Fibroblast of upper back skin (primary cell): ENCODE results near the gene RIPPLY1.
"Not testable (repeated sequence)": the region's sequence is repeated elsewhere in the genome, so short reads cannot be mapped to it uniquely, and the experiment has no call there.

Experiments used
- DNase-seq: peaks from one replicate; pipeline ENCODE4 v3.0.0-alpha.2; 2013

The RIPPLY1 gene

DNA sequence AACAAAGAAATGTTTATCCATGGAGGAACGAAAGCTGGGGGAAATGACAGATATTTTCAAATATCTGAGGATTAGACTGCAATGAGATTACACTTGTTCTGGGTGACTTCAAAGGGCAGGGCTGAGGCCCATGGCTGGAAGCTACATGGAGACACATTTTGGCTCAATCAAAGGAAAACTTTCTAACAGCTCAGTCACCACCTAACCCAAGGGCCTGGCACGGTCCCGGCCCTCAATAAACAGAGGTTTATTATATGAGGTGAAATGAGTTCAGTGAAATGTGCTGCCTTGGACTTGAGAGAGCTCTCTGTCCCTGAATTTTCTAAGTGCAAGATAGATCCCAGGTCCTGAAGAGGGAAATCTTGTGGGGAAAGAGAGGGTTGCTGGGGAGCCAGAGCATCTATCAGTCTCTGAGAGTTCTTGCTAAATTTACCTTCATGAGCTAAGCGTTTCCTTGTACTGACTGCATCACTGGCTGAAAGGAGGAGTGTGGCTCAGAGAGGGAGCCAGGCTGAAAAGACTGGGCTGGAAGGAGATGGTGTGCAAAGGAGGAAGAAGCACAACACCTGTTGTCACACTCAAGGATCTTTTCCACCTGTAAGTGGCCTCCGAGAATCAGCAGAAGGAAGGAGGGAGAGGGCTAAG lies 2.0 kb upstream of the RIPPLY1 start:
- DNase-seq: no peak

DNA sequence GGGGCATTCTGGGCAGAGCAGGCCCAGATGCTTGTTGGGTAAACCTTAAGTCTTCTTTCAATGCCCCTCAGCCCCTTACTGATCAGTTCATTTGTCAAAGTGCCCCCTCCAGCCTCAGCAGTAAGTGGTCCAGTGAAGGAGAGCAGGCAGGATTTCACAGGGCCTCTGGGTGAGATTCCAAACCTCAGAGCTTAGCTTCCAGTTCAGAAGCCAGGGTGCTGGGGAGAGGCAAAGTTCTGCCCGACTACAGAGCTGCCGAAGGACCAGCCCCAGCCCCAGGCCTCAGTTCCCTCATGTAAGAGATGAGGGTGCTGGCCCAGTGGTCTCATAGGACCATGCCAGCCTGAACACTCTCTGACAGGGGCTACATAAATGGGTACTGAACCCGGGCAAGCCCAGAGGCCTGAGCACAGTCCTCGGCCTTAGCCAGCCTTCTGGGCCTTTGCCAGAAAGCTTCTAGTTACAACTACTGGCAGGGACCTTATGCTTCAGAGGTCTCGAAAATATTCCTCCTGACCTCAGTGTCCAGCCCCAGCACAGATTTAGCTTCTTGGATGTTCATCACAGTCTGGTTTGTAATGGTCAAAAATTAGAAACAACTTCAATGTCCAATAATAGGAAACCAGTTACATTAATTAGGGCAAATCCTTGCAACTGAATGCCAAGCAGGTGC lies 851 bp upstream of the RIPPLY1 start:
- no peak for DNase-seq

DNA sequence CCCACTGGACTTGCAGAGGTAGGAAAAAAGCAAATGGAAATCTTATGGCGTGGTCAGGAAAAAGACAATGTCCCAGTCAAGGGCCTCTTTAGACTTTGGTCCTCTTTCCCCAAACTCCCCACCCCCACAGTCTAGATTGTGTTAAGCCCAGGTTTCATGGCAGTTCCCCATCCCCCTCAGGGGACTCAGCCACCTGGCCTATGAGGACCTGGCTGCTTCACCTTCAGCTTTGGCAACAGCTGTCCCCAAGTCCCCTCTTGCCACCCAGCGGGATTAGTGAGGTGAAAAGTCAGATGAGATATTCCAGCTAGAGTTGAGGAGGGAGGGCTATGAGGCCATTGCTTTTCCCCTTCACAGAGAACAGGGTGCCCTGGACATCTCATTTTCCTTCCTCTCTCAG lies 457 bp downstream of the RIPPLY1 start:
- no peak for DNase-seq

DNA sequence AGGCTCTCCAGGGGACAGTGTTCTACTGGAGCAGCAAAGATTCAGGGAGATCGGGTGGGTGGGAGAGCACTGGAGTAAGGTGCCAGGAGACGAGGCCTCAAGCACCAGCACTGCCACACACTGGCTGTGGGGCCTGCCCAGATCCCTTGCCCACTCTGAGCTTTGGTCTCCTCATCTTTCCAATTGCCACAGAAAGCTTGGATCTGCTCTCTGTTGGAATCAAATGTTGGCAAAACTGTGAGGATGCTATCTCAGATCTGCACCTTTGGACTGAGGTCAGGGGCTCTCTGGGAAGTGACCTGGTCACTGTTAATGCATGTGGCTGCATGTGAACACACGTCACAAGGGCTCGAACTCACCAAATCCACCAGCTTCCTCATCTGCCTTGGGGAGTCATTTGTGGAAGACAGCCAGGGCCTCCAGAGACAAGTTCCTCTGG lies 1.3 kb downstream of the RIPPLY1 start:
- DNase-seq: no peak

DNA sequence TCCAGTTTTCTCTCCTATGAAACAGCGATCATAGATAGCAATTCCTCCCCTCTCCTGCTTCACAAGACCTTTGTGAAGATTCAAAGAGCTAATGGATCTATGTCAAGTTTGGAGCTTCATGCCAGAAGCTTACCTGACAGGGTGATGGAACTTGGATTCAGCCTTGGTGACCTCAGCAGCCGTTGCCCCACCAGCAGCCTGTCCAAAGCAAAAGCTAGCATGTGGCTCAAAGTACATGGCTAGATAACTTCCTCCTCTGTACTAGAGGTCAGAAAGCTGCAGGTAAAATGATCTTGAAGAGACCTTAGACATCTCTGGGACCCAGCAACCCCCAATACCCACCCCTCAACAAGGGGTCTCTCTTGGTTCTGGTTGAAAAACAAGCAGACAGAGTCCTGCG lies 1.8 kb downstream of the RIPPLY1 start:
- DNase-seq: no peak

DNA sequence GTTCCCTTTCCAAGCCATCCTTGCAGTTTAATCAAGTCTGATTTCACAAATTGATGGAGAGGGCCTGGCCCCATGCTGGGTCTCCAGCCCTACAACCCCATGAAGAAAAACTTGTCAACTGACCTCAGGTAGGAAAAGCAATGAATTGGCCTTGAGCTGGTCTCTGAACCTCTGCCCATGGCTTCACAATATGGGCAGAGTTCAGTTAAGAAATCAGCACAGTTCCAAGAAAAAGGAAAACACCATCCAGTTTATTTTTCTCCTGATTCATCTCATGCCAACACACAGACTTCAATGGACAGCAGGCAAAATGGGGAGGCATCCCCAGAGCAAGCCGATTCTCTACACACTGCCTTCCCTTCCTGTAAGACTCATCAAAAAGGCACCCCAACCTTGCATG lies 3.3 kb downstream of the RIPPLY1 start:
- DNase-seq: no peak

DNA sequence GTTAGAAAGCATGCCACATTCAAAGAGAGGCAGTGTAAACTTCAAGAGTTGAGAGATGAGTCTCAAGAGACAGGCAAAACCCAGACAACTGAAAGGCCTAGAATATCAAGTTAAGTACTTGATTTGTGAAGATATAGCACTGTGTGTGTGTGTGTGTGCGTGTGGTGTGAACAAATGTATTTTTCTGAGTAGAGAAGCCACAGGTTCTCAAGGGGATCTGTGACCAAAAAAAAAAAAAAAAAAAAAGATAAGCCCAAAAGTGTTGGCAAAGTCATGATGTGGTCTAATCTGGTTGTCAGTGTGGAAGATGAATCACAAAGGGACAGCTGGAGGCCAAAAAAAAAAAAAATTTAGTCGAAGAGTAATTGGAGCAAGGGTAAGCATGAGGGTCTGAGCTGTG lies 3.9 kb downstream of the RIPPLY1 start:
- no peak for DNase-seq

DNA sequence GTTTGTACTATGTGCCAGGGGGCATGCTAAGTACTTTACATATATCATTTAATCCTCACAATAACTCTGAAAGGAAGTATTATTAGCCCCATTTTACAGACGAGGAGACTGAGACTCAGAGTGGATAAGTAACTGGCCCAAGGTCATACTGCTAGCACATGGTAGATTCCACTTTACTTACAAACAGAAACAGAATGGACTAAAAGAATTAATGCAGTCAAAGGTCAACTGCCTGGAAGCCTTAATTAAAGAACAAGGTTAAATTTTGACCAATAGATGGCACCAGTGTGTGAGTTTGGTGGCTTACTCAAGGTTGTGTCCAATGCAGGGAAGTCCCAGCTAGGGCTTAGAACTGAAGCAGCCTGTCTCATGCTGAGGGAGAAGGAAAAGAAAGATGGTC lies 4.7 kb downstream of the RIPPLY1 start:
- DNase-seq: peak; percentile 46

DNA sequence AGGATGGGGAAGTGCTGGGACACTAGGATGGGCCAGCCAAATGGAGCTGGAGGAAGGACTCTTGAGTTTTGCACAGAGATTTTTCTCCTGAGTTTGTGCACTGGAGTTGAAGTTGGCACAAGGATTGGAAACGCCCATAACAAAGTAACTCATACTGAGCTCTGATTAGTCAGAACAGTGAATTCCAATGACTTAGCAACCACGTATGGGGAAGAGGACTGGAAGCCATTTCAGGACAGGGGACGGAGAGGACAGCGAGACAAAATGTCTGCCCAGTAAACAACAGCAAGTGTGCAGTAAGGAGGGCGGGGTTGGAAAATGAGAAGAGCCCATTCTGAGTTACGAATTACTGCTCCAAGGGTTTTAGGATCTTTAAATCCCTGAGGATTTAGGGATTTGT lies 5.9 kb downstream of the RIPPLY1 start:
- peak; percentile 40 for DNase-seq

DNA sequence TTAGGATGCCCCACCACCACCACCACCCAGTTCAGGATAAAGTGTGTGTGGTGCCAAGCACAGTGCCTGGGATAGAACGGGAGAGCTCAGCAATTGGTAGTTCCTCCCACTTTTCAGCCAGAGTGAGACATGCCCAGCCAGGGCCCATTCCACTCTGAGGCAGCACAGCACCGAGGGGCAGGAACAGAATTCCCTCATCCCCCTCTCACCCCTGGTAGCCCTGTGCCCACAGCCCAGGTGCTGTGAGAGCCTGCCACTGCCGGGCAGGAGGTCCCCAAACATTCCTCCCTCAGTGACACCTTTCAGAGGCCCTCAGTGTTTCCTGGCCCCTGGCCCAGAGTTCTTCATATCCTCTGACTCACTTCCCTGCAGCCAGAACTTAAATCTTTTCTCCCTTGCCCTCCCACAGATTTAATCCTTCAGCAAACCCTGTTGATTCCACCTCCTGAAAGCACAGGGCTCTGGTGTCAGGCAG lies 8.1 kb downstream of the RIPPLY1 start:
- DNase-seq: peak; percentile 75

DNA sequence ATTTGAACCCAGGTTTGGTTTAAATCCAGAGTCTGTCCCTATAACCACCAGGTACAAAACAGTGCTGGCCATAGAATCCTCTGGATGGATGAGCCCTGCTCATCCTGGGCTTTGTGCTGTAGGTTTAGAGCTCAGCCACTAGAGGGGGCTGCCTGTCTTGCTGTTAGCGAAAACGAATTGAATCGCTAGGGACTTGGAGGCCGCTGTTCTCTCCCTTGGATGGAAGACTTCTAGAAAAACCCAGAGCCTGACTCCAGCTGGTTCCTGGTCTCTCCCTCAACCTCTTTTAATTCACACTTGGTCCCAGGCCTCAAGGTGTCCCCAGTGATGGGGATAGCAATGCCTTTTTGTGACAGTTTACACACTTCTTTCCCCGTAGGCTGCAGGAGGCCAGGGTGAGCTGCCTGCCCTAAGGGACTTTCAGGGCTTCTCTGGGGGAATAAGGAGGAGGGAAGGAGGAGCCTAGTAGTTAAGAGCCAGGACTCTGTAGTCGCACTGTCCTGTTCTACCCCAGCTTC lies 8.7 kb downstream of the RIPPLY1 start:
- peak; percentile 66 for DNase-seq

DNA sequence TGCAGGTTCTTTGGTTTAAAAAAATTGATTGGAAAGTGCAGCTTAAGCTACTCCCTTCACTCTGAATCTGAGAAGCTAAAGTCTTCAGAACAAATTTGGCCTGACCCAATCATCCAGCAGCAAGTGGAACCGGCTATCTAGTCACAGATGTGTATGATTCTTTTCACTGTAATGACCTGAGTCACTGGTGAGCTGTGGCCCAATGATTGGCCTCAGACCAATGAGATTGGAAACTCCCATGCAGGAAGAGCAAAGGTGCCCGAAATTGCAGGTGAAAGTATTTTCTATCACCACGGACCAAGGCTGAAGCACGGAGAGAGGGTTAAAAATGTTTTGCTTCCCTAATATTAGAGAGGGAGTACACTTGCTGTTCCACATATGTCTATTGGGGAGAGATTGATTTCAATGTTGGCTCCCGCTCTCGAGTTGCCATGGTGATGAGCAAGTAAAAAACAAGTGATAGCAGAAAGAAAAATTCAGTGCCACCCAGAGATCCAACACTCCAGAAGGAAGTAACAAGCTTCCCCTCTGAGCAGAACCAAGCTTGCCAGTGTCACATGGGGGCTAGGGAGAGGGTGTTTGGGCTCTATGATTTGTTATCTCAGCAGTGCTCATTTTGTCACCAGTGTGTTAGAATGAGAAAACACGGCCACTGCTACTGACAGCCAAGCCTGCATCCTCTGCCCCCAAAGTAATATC lies 11.2 kb downstream of the RIPPLY1 start:
- DNase-seq: no peak

DNA sequence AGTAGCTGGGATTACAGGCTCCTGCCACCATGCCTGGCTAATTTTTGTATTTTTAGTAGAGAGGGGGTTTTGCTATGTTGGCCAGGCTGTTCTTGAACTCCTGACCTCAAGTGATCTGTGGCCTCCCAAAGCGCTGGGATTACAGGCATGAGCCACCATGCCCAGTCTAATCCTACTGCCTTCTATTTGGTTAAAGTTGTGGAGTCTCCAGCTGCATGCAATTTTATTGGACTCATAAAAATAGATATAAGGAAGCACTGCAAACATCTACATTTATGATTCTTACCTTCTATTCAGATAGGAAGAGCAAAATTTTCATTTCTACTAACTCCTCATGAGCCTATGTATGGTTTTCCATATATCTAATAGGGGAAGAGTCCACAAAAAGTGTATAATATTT lies 13.7 kb downstream of the RIPPLY1 start:
- DNase-seq: no peak

DNA sequence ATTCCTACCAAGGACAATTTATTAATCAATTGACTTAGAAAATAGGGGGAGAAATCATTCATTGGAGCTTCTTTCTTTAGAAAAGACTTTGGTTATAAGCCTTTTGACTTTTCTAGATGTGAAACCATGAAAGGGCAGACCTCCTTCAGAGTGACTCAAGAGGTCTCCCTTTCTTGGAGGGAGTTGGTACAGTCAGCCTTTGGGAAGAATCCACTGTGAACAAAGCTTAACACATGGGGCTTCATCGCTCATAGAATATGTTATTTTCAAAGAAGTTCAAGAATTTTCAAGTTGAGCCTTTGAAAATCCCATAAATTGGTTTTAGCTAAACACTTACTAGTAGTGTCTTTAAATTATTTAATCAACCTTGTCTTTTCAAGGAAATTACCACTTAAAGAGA lies 28.0 kb downstream of the RIPPLY1 start:
- DNase-seq: no peak

DNA sequence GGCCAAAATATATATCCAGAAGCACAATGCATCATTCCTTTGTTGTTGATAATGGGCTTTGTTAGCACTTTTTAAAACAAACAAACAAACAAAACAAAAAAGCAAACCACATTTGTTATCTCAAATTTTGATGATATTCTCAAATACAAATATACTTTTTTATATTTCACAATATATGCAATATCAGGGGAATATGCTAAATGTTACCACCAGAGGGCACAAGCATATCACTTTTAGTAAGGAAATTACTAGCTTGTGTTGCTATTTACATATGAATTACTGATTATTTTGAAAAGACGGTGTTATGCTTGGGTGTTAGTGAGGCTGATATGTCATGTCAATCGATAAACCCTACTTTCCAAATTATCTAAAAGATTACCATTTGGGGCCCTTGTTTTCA lies 29.1 kb downstream of the RIPPLY1 start:
- DNase-seq: no peak

DNA sequence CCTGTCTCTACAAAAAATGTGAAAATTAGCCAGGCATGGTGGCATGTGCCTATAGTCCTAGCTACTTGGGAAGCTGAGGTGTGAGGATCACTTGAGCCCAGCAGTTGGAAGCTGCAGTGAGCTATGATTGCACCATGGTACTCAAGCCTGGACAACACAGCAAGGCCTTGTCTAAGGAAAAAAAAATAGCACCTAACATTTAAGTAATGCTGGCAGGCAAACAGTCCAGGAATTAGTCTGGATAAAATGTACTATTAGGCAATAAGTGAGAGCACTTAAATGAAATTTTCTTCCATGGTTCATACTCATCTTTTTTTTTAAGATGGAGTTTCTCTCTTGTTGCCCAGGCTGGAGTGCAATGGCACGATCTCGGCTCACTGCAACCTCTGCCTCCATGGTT lies 30.3 kb downstream of the RIPPLY1 start:
- not testable (repeated sequence) for DNase-seq

DNA sequence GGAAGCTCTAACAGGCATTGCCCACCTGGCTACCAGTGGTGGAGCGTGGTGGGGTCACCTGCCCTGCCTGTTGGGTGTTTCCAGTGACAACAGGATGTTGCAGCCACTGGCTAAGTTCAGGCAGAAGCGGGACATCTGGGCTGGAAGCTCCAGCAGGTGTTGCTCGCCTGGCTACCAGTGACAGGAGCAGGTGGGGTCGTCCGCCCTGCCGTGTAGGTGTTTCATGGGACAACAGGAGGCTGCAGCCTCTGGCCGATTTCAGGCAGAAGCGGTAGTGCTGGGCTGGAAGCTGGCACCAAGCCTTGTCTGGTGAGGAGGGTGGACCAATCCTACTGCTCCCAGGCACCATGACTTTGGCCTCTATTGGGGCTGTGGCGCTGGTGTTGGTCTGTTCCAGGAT lies 39.4 kb downstream of the RIPPLY1 start:
- DNase-seq: no peak

DNA sequence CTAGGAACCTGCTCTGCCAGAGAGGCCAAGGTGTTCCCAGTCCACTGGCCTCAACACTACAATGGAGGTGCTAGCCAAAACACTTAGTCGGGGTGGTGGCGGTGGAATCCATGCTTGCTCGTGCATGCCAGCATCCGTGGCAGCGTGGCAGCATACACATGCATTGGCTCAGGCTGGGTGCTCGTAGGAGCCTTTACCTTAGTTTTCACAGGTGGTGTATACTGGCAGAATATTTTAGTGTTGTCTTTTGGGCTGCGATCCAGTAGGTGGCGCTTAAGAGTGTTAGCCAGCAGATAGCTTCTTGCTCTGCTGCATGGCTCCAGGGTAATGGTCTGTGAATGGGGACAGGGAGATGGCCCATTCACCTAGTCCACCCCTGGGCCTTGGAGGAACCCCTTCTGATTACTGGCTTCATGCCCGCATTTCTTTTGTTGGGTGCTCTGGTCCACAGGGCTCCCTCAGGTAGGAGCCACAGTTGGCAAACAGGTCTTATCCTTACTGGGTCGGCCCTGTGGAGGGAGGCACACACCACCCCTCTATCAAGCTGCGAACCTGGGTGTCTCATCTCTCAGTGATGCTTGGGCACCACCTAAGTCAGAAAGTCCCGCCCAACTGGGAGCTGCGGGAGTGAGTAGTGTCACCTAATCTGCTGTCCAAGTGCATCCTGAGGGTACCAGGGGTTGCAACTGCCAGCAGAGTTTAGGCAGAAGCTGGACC lies 40.0 kb downstream of the RIPPLY1 start:
- DNase-seq: no peak
